Glomerular visceral epithelial cell (primary cell): Measurements from ENCODE around the gene DPYSL4.

ENCODE experiments used
- DNase-seq: peaks from one replicate; pipeline ENCODE4 v3.0.0-alpha.2; 2016; ENCODE audit errors: extremely low spot score

The DPYSL4 gene

DNA sequence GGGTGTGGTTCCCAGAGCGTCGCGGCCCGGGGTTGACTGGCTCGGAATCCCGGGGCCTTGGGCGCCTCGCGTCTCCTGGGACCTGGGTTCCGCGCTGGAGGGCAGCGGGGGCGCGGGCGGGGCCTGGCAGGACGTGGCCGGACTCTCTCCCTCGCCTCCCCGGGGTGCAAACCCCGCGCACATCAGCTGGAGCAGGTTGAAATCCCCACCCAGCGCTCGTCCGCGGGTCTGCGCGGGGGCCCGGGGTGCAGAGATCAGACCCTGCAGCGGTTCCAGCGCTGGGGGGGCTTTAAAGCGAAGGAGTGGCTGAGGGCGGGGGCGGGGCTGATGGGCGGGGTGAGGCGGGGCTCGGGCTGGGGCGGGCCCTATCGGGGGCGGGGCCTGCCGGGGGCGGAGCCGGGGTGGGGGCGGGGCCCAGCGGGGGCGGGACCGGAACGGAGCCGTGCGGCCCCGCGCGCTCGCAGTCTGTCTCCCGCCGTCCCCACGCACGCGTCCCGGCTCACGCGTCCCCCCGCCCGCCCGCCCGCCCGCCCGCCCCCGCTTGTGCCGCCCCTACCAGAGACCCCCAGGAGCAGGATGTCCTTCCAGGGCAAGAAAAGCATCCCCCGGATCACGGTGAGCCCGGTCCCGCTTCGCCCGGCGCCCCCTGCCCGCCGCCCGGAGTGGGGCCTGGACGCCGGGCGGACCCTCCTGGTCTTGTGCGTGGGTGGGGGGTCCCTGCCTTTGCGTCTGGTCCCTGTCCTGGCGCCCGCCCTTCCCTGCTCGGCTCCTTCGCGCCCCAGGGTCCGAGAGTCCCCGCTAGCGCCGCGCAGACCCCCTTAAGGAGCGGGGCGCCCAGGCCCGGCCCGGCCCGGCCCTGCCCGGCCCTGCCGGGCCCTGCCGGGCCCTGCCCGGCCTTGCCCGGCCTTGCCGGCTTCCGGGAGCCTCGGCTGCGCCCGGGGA, at the start of gene DPYSL4:
DPYSL4 (plus strand) TSS at position 461 of the 942 bp plus-strand sequence; CDS start at position 577, 116 bp downstream.
- DNase-seq: peak; percentile 46

DNA sequence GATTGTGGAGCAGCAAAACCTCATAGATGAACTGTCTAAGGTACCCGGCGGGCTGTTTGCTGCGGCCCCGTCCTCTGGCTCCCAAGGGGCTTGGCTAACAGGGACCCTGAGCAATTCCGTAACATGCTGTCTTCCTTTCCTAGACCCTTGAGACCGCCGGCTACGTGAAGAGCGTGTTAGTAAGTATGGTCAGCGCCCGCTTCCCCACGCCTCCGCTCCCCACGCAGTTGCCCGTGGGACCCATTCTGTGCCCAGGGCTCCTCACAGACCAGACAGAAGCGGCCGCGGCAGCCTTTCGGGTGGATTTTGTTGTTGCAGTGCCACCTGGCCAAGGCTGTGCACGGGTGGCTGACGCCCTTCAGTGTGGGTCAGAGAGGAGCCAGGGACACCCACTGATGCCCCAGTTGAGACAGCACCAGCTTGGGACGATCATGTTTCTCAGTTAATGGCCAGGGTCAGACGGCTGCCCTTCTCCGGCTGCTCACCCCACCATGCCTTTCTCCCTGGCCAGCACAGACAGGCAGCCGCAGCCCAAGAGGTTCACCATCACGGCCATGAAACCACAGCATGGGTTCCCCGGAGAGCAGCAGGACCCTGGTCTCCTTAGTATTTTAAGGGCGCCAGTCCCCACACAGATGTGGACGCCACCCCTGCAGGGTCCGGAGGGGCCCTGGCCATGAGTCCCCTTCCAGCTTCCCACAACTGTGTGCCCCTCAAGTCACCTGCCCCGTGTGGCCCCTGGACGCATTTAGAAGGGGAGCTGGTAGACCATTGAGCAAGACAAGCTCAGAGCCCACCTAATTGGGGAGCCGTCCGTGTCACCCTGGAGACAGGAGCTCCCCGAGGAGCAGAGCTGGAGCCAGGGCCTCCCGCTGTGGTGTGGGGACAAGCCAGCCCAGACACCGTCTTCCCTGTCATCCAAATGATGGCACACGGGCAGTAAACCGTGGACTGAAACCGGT, 49.4 kb upstream of the DPYSL4 start:
- no peak for DNase-seq

DNA sequence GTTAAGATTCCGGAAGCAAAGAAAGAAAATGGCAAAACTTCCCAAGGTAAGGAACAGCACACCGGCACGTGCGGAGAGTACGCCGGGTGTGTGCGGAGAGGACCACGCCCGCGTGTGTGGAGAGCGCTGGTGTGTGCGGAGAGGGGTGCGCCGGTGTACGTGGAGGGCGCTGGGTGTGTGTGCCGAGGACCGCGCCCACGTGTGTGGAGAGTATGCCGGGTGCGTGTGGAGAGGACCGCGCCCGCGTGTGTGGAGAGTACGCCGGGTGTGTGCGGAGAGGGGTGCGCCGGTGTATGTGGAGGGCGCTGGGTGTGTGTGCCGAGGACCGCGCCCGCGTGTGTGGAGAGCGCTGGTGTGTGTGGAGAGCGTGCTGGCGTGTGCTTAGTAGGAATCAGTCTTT, 48.6 kb upstream of the DPYSL4 start:
- no peak for DNase-seq

DNA sequence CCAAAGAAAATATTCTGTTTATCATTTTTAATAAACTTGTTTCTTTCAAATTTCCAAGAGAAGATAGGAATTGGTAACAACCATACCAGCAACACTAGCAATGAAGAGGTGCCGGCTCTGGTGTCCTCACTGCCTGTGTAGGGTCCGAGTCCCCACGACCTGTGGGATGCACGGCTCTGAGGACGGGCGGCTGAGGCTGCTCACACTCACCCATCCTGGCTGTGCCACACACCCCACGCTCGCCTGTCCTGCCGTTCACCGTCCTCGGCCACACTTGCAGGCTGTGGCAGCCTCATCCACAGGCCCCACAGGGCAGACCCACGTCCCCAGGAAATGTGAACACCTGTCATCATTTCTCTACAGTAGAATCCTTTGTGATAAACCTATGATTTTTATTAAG, 48.2 kb upstream of the DPYSL4 start:
- no peak for DNase-seq

DNA sequence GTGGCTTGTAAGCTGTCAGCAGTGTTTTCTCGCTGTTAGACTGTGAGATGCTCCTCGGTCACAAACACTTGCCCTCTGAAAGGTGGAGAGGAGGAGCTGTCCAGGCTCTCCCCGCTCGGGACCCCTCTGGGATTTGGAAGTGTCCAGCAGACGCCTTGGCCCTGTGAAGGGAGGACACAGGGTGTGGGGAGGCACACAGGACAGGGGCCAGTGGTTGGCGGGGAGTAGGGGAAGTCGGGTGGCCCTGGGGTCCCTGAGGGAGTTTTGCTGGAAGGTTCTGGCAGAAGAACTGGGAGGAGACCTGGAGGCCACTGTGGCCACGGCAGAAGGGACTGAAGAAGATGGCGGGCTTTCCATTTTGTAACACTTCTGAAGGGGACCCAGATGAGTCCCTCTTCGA, 47.2 kb upstream of the DPYSL4 start:
- DNase-seq: no peak

DNA sequence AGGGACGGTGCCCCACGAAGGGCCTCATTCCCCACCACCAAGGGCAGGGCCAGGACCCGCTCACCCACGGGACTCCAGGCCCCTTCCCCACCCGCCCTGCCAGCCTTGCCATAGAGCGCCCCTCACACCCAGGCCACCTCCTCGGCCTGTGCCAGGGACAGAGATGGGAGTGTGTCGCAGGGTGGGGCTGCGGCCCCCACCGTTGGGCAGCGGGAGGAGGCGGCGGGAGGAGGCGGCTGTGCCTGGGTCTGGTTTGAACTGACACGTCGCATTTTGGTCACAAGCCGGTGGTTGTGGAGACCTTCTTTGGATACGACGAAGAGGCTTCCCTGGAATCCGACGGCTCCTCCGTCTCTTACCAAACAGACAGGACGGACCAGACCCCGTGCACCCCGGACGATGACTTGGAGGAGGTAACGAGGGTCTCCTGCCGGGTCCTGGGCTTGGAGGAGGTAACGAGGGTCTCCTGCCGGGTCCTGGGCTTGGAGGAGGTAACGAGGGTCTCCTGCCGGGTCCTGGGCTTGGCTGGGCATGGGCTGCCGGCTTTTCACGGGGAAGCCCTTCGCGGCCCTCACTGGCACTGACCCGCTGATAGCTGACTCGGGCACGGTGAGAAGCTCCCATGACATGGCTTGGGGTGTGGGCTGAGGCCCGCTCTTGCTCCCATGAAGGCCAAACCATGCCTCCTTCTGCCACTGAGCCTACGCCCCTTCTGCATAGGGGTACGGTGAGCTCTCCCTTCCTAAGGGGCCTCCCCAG, 46.4 kb upstream of the DPYSL4 start:
- DNase-seq: no peak

DNA sequence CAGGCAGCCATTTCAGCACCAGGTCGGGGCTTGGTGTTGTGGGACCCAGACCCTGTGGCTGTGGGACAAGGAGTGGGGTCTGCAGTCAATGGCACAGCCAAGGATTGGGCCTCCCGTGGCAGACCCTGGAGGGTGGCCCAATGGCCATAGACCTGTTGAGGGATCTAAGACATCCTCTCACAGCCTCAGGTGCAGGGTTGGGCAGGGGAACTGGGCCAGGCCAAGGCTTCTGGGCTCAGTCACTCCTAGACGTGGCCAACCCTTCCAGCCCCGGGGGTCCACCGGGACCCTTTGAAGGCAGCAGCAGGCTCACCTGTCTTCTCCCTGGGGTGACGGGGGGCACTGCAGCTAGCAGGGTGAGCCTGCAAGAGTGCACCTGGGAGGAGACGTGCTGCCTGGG, 45.7 kb upstream of the DPYSL4 start:
- no peak for DNase-seq

DNA sequence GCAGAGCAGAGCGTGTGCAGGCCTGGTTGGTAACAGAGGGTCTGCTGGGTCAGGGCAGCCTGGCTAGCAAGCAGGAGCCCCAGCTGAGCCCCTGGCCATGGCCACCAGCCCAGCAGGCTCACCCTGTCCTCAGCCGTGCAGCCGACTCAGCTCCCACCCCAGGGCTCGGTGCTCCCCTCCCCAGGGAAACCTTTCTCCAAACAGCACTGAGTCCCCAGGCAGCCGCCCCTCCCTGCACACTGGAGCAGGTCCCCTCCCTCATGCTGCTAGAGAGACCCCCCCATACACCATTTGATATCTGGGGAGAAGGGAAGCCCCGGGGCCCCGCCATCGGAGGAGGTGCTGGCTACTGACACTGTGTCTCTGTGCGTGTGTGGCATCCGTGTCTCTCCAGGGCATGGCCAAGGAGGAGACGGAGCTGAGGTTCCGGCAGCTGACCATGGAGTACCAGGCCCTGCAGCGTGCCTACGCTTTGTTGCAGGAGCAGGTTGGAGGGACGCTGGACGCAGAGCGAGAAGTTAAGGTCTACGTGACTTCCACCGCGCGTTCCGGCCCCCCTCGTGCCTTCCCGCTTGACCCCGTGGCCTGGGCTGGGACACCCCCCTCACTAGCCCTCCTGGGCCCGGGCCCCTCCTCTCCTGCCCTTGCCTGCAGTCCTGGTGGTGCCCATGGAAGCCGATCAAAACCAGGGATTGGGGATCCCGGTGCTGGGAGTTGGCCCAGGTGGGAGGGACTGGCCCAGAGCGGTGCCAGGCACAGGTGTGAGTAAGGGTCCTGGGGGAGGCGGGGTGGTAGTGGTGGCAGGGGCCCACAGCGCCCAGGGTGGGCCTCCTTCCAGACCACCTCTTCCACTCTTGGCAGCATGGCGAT, 45.0 kb upstream of the DPYSL4 start:
- no peak for DNase-seq

DNA sequence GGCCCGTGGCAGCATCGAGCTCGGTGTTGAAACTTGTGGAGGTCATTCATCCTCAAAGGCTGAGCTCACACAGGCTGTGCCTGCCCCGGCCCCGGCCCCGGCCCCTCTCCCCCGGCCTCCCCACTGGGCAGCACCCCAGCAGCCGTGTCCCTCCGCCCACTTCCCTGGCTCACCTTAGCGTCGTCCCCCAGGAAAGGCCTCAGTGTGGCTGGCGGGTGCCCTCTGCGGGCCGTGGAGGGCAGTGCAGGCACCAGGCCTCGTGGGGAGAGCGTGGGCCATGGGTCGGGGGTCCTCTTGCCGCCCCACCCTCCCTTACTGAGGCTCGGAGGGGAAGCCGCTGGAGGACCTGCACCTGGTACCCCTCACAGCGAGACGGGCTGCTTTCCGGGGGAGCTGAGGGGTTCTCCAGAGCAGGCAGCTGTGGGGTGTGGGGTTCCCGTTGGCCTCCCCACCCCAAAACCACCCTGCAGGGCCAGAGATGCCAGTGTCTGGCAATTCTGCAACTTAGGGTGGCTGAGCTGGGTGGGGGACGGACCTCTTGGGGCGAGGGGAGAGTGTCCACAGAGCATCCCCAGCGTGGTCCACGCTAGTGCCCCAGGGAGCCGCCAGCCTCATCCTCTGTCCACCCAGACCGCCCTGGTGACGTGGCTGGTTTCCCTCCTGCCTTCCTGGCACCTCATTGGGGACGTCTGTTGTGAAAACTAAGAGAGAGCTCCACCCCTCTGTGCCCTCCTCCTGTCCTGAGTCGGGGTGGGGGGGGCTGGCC, 44.2 kb upstream of the DPYSL4 start:
- DNase-seq: peak; percentile 21

DNA sequence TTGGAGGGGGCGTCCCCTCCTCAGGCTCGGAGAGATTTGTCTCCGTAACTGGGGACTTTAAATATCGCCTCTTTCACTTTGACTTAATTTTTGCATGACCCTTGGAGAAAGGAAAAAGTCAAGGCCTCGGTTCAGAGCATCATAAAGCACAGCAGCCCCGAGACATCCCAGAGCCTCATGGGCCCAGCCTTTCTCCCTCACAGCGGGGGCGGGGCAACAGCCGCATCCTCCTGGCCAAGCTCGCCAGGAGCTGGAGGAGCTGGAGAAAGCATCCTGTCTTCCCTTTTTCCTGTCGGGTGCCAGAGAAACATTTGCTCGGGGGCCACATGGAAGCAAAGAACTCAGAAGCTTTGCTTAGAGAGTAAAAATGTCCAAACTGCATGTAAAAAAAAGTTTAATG, 43.6 kb upstream of the DPYSL4 start:
- no peak for DNase-seq

DNA sequence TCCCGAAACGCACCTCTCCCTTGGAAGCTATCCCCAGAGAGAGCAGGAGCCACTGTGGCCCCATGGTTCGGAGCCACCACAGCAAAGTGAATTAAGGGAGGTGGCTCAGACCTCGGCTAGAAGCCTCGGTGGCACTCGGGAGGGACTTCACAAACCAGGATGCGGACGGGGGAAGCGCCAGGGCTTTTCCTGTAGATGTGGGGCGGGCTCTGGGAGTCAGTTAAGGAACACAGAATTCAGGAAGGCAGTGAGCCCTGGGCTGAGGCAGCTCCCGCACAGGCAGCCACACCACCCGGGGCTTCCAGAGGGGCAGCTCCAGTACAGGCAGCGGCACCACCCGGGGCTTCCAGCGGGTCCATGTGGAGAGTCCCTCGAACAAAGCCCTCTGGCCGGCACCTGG, 42.7 kb upstream of the DPYSL4 start:
- DNase-seq: no peak

DNA sequence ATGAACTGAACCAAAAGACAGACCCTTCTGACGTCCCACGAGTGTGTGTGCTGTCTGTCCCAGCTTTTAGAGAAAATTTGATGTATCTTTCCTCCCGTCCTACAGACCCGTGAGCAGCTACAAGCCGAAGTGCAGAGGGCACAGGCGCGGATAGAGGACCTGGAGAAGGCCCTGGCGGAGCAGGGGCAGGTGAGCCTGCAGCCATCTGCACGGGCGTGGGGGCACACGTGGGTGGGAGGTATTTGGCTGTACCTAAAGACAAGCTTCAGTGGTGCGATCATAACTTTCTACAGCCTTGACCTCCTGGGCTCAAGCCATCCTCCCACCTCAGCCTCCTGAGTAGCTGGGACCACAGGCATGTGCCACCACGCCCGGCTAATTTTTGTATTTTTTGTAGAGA, 41.7 kb upstream of the DPYSL4 start:
- no peak for DNase-seq

DNA sequence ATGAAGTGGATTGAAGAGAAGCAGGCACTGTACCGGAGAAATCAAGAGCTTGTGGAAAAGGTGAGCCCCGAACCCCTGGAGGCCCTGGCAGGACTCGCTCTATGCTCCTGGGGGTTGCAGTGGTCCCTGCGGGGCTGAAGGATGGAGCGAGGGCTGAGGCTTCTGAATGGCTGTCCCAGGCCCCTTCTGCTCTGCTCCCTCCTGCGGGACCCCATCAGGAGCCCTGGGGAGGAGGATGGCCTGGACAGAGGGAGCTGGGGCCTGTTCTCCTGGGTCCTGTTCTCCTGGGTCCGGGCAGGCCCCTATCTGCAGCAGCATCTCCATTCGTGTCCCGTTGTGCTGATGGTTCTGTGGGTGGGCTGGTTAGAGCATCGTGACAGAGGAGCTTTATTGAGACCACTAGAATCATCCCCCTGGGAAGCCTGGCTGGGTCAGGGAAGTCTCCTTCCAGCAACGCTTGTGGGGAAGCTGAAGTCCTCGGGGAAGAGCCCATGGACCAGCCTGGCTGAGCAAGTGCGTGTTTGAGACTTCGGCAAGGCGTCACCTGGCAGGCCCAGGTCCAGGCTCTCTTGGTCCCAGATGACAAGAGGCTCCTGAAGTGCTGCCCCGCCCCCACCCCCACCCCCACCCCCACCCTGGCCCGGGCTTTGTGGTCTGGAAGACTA, 41.1 kb upstream of the DPYSL4 start:
- no peak for DNase-seq

DNA sequence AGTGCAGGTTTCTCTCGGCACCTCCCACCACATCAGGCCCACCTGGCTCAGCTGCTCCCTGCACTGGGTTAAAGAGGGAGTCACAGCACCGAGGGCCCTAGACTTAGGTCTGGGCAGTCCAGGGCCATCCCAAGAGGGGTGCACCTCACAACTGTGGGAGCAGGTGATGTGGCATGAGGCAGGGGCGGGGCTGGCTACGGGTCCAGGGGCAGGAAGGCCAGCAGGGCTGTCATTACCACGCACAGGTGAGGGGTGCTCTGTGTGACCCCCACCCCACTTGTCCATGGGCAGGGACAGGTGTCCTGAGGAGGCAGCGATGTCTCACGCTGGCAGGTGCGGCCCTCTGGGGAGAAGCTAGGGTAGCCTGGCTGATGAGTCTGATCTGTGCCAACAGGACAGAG, 40.5 kb upstream of the DPYSL4 start:
- no peak for DNase-seq

DNA sequence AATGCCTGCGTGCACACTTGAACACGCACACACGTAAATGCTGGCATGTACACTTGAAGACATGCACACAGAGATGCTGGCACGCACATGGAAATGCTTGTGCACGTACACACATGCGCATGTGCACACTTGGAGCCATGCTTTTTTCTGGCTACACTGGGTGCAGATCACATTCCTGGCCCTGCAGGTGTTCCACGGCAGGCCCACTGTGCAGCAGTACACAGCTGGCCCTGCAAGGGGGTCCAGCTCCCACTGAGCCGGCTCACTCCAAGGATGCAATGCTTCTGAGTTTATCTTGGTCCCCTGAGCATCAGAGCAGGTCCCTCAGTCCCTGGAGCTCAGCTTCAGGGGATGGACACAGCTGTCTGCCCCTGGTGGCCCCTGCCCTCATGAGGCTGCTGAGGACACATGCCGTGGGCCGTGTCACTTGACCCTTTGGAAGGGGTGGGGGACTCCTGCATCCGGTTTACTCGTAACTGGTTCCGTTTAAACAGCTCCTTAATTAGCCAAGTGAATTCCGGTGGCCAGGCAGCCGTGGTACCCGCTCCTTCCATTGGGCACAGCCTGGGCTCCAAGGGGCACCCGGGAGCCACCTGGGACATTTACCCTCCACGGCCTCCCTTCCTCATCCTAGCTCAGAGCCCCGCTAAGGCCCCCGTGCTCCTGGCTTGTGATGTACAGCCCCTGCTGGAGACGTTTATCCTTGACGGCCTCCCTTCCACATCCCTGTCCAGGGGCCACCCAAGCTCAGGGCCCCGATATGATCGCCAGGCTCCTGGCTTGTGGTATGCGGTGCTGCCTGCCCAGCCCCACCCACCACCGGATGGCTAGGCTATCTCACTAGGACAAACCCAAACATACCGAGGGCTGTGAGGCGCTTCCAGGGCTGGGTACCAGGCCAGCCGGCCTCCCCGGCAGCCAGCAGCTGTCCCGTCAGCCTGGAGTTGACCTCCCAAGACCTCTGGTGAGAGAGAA, 39.5 kb upstream of the DPYSL4 start:
- DNase-seq: no peak

DNA sequence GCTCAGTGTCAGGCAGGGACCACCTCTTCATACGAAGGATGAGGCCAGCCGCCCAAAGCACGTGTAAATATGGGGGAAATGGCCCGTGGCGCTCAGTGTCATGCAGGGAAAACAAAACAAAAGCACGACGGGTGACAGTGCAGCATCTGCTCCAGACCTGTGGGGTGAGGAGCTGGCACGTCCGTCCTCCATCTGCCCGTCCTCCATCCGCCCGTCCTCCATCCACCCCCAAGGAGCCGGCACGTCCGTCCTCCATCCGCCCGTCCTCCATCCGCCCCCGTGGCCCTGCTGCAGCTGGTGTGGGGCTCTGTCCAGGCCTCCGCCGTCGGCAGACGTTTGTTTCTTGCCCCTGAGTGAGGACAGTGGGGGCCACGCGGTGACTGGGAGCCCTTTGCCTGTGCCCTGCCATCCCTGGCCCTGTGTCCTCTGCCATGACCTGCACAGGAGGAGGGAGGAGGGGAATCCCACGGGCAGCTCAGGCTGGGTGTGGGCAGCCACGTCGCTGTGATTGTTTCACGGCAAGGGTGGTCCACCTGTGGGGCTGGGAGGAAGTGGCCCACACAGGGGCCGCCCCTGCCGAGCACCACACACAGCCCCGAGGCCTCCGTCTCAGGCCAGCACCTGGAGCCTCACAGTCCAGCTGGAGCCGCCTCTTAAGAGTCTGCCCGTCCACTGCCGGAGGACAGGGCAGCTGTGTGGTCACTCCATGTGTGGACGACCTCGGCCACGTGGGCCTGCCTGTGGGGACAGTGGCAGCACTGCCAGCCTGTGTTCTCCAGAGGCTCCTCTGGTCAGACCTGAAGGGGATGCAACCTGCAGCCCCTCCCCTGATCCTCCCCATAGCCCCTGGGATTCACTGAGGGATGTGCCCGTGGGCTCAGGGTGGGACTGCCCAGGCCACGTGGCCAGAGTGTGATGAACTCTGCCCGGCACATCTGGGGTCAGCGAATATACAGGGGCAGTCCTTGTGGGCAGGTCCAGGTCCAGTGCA, 38.2 kb upstream of the DPYSL4 start:
- DNase-seq: no peak

DNA sequence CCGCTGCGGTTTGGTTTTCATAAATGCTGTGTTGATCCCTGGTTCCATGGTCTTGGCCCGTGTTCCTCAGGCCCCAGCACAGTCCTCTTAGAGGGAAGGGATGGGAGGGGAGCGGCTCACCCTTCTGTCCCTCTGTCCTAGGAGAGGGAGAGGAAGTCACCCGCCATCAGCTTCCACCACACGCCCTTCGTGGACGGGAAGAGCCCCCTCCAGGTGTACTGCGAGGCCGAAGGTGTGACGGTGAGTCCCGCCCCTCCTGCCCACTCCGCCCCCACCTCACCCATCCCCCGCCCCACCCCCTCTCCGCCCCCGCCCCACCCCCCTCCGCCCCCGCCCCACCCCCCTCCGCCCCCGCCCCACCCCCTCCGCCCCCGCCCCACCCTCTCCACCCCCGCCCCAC, 37.5 kb upstream of the DPYSL4 start:
- DNase-seq: no peak
